Breast epithelium (tissue), 4 donors: ENCODE results near the gene FIBIN. TPM values are rescaled to one million over a fixed set of nuclear protein-coding genes. Genes with fewer than 3 reads are reported as not detected.

Source experiments
- DNase-seq, 2 donors: peaks; one replicate each; pipeline ENCODE4 v3.0.0-alpha.2; 2019; ENCODE audit warnings: low spot score in 2 of 2
- H3K27ac ChIP-seq, 2 donors: fragments of 200-600 bp; sonication (generic) in 1 of 2; one replicate each; pipeline ENCODE4 v1.5.1; 2016 to 2019; ENCODE audit warnings: mild to moderate bottlenecking in 1 of 2
- H3K27me3 ChIP-seq, 2 donors: fragments of 200-600 bp; sonication (generic) in 1 of 2; one replicate each; pipeline versions ENCODE4 v1.5.1 to v1.6.0; 2017 to 2019; ENCODE audit warnings: control low read depth in 1 of 2, mild to moderate bottlenecking in 1 of 2
- H3K36me3 ChIP-seq: fragments of 200-600 bp; one replicate; pipeline ENCODE4 v1.5.1; 2019
- H3K4me1 ChIP-seq, 2 donors: fragments of 200-600 bp; sonication (generic); one replicate each; pipeline ENCODE4 v1.5.1; 2016 to 2019; ENCODE audit warnings: control low read depth in 1 of 2
- H3K4me3 ChIP-seq, 3 donors: fragments of 200-600 bp; sonication (generic); 1 replicate in 2 of 3; 2 replicates in 1 of 3; pipeline ENCODE4 v1.5.1; 2016 to 2019; ENCODE audit warnings: mild to moderate bottlenecking in 3 of 3, moderate library complexity in 2 of 3
- H3K9me3 ChIP-seq, 2 donors: fragments of 200-600 bp; sonication (generic) in 1 of 2; one replicate each; pipeline ENCODE4 v1.5.1; 2016 to 2019; ENCODE audit warnings: control low read depth in 1 of 2
- CTCF ChIP-seq, 3 donors: fragments of 450-650 bp; IDR thresholded peaks; one replicate each; pipeline ENCODE4 v1.5.1; 2016 to 2017; ENCODE audit warnings: antibody characterized with exemption in 3 of 3, mild to moderate bottlenecking in 3 of 3, moderate library complexity in 3 of 3
- POLR2A ChIP-seq: fragments of 450-650 bp; IDR thresholded peaks from one replicate; pipeline ENCODE4 v1.6.1; 2016; ENCODE audit warnings: antibody characterized with exemption, mild to moderate bottlenecking, moderate library complexity
- POLR2AphosphoS5 ChIP-seq, 3 donors: sonication (generic); formaldehyde crosslinking; IDR thresholded peaks; one replicate each; pipeline ENCODE4 v1.6.1; 2017; ENCODE audit warnings: antibody characterized with exemption in 3 of 3
- intact Hi-C: fragments of 100-400 bp; cut with DNase I; formaldehyde crosslinking; loops from one replicate; pipeline ENCODE4 v1.15.1; 2023; ENCODE audit warnings: low total_unique reads
- total RNA-seq, 3 donors: library from RNA; depleted of rRNA; stranded (reverse); fragments of >200 nt; gene quantifications; one replicate each; pipeline ENCODE4 v1.1.0, GENCODE V29; 2016

Gene FIBIN
- total RNA-seq, 3 donors from 2014 or later, result 23.7 to 71.4 (median 41.6) TPM

- no peak for DNase-seq
- Histone ChIP-seq H3K36me3 (no peaks in the 10 kb centered on the region), H3K27me3 (no peaks in the 10 kb centered on the region), H3K4me1 (peaks cover 0 to 5% of the 10 kb centered on the region in 2 donors), H3K9me3 (no peaks in the 10 kb centered on the region), H3K4me3 (no peak overlapping the region), H3K27ac (peak overlapping the region; percentile 66 to 84)
- TF ChIP-seq CTCF (IDR thresholded peaks at IDR 0.05) (no peak), POLR2AphosphoS5 (IDR thresholded peaks at IDR 0.05) (no peak), POLR2A (no peak)
- intact Hi-C loops, result no loop called here
Measured at GRCh38 chr11:26947904-26948639, 45.8 kb upstream of the FIBIN start.

GRCh38 chr11:26948881-26949280 lies 45.0 kb upstream of the FIBIN start:
- H3K36me3 ChIP-seq, result no peaks in the 10 kb centered on the region
- peaks cover 0 to 5% of the 10 kb centered on the region in 2 donors for H3K4me1 ChIP-seq
- H3K27me3 ChIP-seq, result no peaks in the 10 kb centered on the region
- H3K27ac ChIP-seq, result peak overlapping the region; percentile 66 to 84
- no peak for DNase-seq
- H3K4me3 ChIP-seq, result no peak overlapping the region
- TF ChIP-seq POLR2AphosphoS5 (IDR thresholded peaks at IDR 0.05), result no peak
- intact Hi-C loops, result no loop called here
- H3K9me3 ChIP-seq, result no peaks in the 10 kb centered on the region

GRCh38 chr11:26949846-26950245 lies 44.1 kb upstream of the FIBIN start:
- intact Hi-C loops, result no loop called here
- peaks cover 0 to 5% of the 10 kb centered on the region in 2 donors for H3K4me1 ChIP-seq
- H3K27ac ChIP-seq, result no peak overlapping the region
- H3K27me3 ChIP-seq, result no peaks in the 10 kb centered on the region
- no peak for DNase-seq
- TF ChIP-seq CTCF (IDR thresholded peaks at IDR 0.05) (no peak), POLR2AphosphoS5 (IDR thresholded peaks at IDR 0.05) (no peak), POLR2A (no peak)
- H3K9me3 ChIP-seq, result no peaks in the 10 kb centered on the region
- no peak overlapping the region for H3K4me3 ChIP-seq
- H3K36me3 ChIP-seq, result no peaks in the 10 kb centered on the region

- Histone ChIP-seq H3K27ac (peak overlapping the region in 1 of 2 donors; percentile 0), H3K27me3 (no peaks in the 10 kb centered on the region), H3K4me1 (peaks cover 0 to 5% of the 10 kb centered on the region in 2 donors), H3K9me3 (no peaks in the 10 kb centered on the region), H3K4me3 (no peak overlapping the region), H3K36me3 (no peaks in the 10 kb centered on the region)
- DNase-seq, result no peak
- no peak for TF ChIP-seq POLR2A
- TF ChIP-seq CTCF (IDR thresholded peaks at IDR 0.05), result no peak
- no peak for TF ChIP-seq POLR2AphosphoS5 (IDR thresholded peaks at IDR 0.05)
- intact Hi-C loops, result no loop called here
Measured at GRCh38 chr11:26950260-26950719, 43.6 kb upstream of the FIBIN start.

GRCh38 chr11:26951809-26952515 lies 42.0 kb upstream of the FIBIN start:
- H3K36me3 ChIP-seq, result no peaks in the 10 kb centered on the region
- H3K27ac ChIP-seq, result peak overlapping the region in 1 of 2 donors; percentile 23
- peaks cover 0 to 3% of the 10 kb centered on the region in 2 donors for H3K4me1 ChIP-seq
- no peak overlapping the region for H3K4me3 ChIP-seq
- H3K27me3 ChIP-seq, result no peaks in the 10 kb centered on the region
- TF ChIP-seq CTCF (IDR thresholded peaks at IDR 0.05) (no peak), POLR2A (no peak), POLR2AphosphoS5 (IDR thresholded peaks at IDR 0.05) (no peak)
- intact Hi-C loops, result no loop called here
- H3K9me3 ChIP-seq, result no peaks in the 10 kb centered on the region
- DNase-seq, result no peak
